SHP77 treated with DMSO at 0.1 percent for 48 hours (cell line): Measurements from ENCODE around the gene ANKFN1.
"Not testable (repeated sequence)": the region's sequence is repeated elsewhere in the genome, so short reads cannot be mapped to it uniquely, and the experiment has no call there.

Experiments used
- DNase-seq: peaks from one replicate; lab custom pipeline; 2025; lab: John Stamatoyannopoulos, UW

Gene ANKFN1

GRCh38 chr17:56325313-56326000 is 172.2 kb downstream of the ANKFN1 start:
- no peak for DNase-seq

- DNase-seq: no peak
Measured at GRCh38 chr17:56326001-56326359, 172.7 kb downstream of the ANKFN1 start.

DNA sequence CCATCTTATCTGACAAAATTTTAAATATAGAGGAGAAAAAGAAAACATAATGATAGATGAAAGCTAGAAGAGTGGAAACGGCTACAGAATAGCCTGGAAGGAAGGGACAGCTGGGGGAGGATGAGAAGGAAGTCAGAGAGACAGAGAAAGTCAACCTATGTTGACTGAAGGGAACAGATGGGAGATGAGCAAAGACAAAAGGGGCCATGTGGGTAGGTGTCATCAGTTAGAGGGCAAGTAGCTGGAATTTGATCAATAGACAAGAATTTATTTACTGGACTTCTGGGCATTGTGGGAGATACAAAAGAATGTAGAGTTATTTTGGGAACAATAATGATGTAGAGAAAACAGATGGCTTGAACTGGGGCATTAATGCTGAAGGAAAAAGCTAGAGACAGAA is 194.4 kb downstream of the ANKFN1 start:
- DNase-seq: no peak

DNA sequence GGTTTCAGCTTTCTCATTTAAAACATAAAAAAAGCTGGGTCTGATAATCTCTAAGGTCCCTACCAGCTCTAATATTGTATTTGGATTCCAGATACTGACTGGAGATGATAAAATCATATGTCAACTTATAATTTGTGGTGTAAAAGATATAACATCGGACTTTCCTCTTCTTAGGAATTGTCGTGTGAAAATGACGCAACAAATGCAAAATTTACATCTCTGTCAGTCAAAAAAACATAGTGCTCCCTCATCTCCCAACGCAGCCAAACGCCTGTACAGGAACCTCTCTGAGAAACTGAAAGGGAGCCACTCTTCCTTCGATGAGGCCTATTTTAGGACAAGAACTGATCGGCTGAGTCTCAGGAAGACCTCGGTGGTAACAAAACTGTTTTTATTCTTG is 197.3 kb downstream of the ANKFN1 start:
- no peak for DNase-seq

DNA sequence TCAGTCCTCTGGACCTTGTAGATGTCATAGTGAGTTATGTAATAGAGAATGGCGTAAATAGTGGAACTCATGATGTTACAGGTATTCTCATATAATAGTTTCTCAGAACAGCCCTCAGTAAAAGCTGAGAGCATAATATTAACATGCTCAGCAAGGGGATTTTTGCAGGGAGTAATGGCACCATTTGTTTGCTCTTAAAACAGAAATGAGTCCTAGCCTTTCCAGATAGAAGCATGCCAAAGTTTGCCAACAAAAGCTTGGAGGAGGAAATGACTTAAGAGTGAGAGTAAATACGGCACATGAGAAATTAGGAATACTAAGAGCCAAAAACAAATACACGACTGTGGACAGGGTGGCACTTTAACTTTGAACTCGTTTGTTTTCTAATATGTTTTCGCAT is 198.4 kb downstream of the ANKFN1 start:
- DNase-seq: no peak

DNA sequence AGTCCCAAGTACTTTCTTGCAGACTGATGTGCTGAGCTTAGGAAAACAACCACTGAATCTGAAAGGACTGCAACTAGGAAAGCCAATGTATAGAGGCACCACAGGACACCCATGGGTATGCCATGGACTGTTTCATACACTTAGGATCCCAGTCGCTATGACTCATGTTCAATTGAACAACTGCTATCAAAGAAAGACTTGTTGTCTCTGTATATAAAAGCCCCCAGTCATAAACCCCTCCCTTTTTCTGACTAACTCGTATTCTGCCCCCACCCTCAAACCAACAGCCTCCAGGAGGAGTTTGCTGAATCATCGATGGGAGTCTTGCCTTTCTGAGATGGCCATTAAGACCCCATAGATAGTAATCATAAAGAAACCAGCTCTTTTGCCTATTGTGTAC is 205.4 kb downstream of the ANKFN1 start:
- DNase-seq: no peak

DNA sequence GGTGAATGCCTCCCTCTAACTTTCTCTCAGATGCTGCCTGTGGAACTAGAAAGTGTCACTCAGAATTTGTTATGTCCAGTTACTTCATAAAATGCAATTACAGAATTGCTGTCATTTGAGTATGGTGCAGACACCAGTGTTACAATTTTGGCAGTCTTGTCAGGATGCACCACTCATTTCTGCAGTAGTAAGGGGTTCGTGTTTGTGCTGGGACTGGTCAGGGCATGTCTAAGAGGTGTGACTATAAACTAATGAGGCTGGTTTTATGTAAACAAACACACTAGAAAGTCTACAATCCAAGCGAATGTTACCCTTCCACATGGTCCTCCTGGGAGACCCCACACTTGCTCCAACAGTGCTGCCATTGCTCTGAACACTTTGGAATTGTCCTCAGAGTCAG is 206.2 kb downstream of the ANKFN1 start:
- DNase-seq: no peak

GRCh38 chr17:56367366-56367765 is 214.1 kb downstream of the ANKFN1 start:
- no peak for DNase-seq

- DNase-seq: no peak
Measured at GRCh38 chr17:56373981-56374833, 220.9 kb downstream of the ANKFN1 start.

GRCh38 chr17:56389356-56389755 is 236.1 kb downstream of the ANKFN1 start:
- no peak for DNase-seq

- no peak for DNase-seq
Measured at GRCh38 chr17:56392321-56392720, 239.0 kb downstream of the ANKFN1 start.

- DNase-seq: no peak
Measured at GRCh38 chr17:56393156-56393555, 239.9 kb downstream of the ANKFN1 start.

DNA sequence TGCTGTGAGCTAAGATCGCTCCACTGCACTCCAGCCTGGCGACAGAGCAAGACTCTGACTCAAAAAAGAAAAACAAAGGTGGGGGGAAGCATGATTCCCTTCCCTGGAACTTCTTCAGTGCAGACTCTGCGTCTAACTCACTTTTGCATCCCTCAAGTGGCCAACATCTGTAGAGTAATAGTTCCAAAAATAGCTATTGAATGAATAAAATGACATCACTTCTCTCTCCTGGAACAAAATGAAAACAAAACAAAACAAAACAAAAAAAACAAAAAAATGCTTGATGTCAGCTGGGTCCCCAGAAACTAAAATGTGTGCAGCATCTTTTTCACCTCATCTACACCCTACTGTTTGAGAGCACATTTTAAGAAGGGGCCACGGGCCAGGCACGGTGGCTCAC is 242.5 kb downstream of the ANKFN1 start:
- DNase-seq: no peak

DNA sequence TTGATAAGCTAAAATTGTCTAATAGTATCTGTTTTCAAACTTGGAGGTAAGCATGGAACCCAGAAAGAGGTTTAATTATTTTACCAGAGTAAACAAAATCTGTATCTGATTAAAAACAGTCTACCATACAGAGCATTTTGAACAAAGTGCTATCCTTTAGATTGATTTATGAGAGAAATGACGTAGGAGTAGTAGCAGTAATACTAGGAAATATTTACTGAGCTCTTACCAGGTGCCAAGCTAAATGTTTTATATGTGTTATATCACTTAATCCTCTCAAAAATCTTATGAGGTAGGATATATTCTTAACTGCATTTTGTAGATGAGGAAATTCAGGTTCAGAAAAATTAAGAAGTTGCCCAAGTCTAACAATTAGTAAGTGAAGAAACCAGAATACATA is 253.8 kb downstream of the ANKFN1 start:
- no peak for DNase-seq

- not testable (repeated sequence) for DNase-seq
Measured at GRCh38 chr17:56412356-56412755, 259.1 kb downstream of the ANKFN1 start.

GRCh38 chr17:56416682-56417351 is 263.5 kb downstream of the ANKFN1 start:
- DNase-seq: no peak

GRCh38 chr17:56424005-56424404 is 270.7 kb downstream of the ANKFN1 start:
- DNase-seq: no peak

DNA sequence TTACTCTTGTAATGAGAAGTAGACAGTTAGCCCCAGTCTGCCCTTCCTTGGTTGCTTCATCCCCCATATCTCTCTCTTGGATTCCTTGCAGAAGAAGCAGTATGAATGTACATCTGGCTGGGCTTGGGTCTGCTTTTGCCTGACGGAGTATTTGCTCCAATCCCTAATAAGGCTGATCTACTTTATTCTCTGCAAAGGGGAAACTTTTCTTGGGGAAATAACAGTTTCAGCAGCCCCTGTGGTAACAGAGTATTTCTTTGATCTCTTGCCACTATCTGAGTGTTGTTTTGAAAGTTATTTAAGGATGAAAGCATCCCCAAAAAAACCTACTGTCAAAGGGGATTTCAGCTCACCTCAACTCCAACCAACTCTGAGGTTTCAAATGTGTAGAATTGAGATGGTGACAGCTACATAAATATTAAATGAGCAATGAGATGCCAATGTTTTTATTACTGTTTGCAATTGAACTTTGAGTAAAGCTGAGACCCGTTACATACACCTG is 271.3 kb downstream of the ANKFN1 start:
- DNase-seq: no peak

DNA sequence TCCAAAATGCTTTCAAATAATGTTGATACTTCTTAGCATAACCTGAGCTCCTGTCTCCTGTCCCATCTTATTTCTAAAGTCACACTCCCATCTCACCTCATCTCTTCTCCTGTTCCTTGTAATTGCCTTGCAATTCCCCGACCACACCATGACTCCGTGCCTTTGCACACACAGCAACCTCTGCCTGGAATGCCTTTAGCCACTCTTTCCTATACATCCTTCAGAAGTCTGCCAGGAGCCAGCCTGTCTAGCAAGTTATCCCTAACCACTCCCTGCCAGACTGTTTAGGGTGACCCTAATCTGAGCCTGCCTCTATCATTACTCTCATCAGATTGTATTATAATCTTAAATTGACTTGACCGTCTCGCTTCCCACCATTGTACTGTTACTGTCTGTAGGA is 272.2 kb downstream of the ANKFN1 start:
- no peak for DNase-seq

DNA sequence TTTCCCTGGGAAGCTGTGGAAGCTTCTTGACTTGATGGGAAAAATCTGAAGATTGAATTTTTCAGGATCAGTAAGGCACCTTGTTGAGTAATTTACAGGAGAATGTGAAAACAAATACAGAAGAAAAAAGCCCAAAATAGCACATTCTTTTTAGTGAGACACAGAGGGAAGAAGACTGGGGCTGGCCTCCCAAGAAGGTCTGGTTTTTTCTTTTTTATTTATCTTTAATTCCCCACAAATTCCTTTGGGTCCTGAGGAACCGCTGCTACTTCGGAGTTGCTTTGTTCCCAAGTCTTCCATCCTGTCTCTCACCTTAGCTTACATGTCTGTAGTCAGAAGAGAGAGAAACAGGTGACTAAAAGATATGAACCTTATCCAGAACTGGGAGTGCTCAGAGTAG is 273.6 kb downstream of the ANKFN1 start:
- no peak for DNase-seq

DNA sequence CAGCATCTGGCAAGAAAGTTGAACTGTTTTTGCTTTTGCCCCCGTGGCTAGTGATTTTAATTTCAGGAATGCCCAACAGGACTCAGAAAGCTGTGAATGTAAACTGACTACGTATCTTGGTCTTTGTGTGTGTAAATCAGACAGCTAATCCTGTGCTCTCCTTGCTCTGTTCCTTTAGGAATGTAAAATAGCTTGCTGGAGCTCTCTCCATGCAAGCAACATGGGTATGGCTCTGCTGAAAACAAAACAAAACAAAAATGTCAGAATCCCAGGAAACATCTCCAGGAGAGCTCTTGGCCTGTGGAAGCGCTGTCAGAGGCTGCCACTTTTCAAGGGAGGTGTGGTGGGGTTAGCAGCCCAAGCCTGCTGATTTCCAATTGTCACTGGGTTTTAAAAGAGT is 278.5 kb downstream of the ANKFN1 start:
- no peak for DNase-seq

GRCh38 chr17:56432443-56432842 is 279.2 kb downstream of the ANKFN1 start:
- no peak for DNase-seq

DNA sequence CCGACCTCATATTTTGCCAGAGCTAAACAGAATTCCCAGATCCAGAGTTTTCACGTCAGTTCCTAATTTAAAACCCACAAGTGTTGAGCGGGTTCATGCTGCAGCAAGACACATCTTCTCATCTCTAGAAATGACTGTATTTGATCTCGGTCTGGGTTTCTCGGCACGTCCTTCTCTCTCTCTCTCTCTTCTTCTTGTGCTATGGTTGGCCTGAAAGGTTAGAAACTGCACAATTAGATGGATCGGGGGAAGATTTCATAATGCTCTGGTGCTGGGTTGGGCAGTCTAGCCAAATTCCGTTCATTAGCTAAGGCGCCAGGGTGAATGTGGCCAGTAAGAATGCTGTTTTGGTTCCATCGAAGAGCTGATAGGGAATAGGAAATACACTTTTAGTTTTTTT is 281.3 kb downstream of the ANKFN1 start:
- no peak for DNase-seq
